ENCODE measurements around the gene NDUFA12.
A peak's percentile ranks its signal among the peaks of the same experiment; 100 is the strongest.

Gene NDUFA12

GRCh38 chr12:94979941-94980340 is 23.6 kb downstream of the NDUFA12 start:
- no peak for DNase-seq

- no peak for DNase-seq
Observed at GRCh38 chr12:94977766-94978468, 25.6 kb downstream of the NDUFA12 start.

GRCh38 chr12:94973221-94973620 is 30.3 kb downstream of the NDUFA12 start:
- DNase-seq = no peak

- no peak for DNase-seq
Observed at GRCh38 chr12:94972795-94973194, 30.7 kb downstream of the NDUFA12 start.

- DNase-seq = no peak
Observed at GRCh38 chr12:94971923-94972322, 31.6 kb downstream of the NDUFA12 start.

GRCh38 chr12:94970560-94970959 is 32.9 kb downstream of the NDUFA12 start:
- DNase-seq = no peak

- no peak for DNase-seq
Observed at GRCh38 chr12:94969424-94969823, 34.1 kb downstream of the NDUFA12 start.

- DNase-seq = no peak
Observed at GRCh38 chr12:94965982-94966630, 37.4 kb downstream of the NDUFA12 start.

- no peak for DNase-seq
Observed at GRCh38 chr12:94963649-94964048, 39.8 kb downstream of the NDUFA12 start.

- no peak for DNase-seq
Observed at GRCh38 chr12:94962670-94963069, 40.8 kb downstream of the NDUFA12 start.

- no peak for DNase-seq
Observed at GRCh38 chr12:94961911-94962310, 41.6 kb downstream of the NDUFA12 start.

- no peak for DNase-seq
Observed at GRCh38 chr12:94961256-94961824, 42.2 kb downstream of the NDUFA12 start.

- DNase-seq = no peak
Observed at GRCh38 chr12:94957006-94957405, 46.5 kb downstream of the NDUFA12 start.

GRCh38 chr12:94954948-94955592 is 48.4 kb downstream of the NDUFA12 start:
- DNase-seq = no peak

GRCh38 chr12:94954029-94954685 is 49.3 kb downstream of the NDUFA12 start:
- no peak for DNase-seq

- DNase-seq = no peak
Observed at GRCh38 chr12:94952325-94952724, 51.2 kb downstream of the NDUFA12 start.

- no peak for DNase-seq
Observed at GRCh38 chr12:94951071-94951934, 52.2 kb downstream of the NDUFA12 start.

- DNase-seq = no peak
Observed at GRCh38 chr12:94948232-94948810, 55.2 kb downstream of the NDUFA12 start.

GRCh38 chr12:94942663-94943062 is 60.8 kb downstream of the NDUFA12 start:
- DNase-seq = no peak

- DNase-seq = peak; percentile 10
Observed at GRCh38 chr12:94941440-94941862, 62.0 kb downstream of the NDUFA12 start.

- DNase-seq = no peak
Observed at GRCh38 chr12:94940771-94941170, 62.7 kb downstream of the NDUFA12 start.

- DNase-seq = no peak
Observed at GRCh38 chr12:94938583-94938982, 64.9 kb downstream of the NDUFA12 start.

Data from activated T-cell treated with anti-CD3 and anti-CD28 coated beads for 4 hours (primary cell).